Measurements from ENCODE around the gene BICDL2. TPM values are rescaled to one million over a fixed set of nuclear protein-coding genes. Genes with fewer than 3 reads are reported as not detected.

Gene BICDL2
- total RNA-seq, 2 donors from 2014 or later: 0.10 TPM; not detected in 1

Other genes with a start within 250 kb of the BICDL2 start
- gene PRSS33, start 249.4 kb downstream of the BICDL2 start, total RNA-seq: not detected
- gene PRSS41, start 238.5 kb downstream of the BICDL2 start, total RNA-seq: not detected
- not detected for gene PRSS21, start 219.7 kb downstream of the BICDL2 start, total RNA-seq
- not detected for gene ZG16B, start 206.6 kb downstream of the BICDL2 start, total RNA-seq
- gene PRSS22, start 178.8 kb downstream of the BICDL2 start, total RNA-seq: not detected
- gene FLYWCH2, start 153.7 kb downstream of the BICDL2 start, total RNA-seq: 10 to 100 TPM; 16.0 to 17.6 TPM
- 10 to 100 TPM; 31.0 to 37.7 TPM for gene FLYWCH1, start 125.0 kb downstream of the BICDL2 start, total RNA-seq
- gene KREMEN2, start 72.7 kb downstream of the BICDL2 start, total RNA-seq: not detected
- 1 to 10 TPM; 2.5 to 5.4 TPM for gene PAQR4, start 67.6 kb downstream of the BICDL2 start, total RNA-seq
- 1 to 10 TPM in 1 of 2 donors, under 1 TPM in 1; 0.76 to 1.6 TPM for gene PKMYT1, start 56.5 kb downstream of the BICDL2 start, total RNA-seq
- gene CLDN9, start 24.0 kb downstream of the BICDL2 start, total RNA-seq: not detected
- not detected for gene CLDN6, start 18.8 kb downstream of the BICDL2 start, total RNA-seq
- 100 to 1,000 TPM in 1 of 2 donors, 10 to 100 TPM in 1; 67.1 to 156 TPM for gene TNFRSF12A, start 16.6 kb downstream of the BICDL2 start, total RNA-seq
- 100 to 1,000 TPM in 1 of 2 donors, 10 to 100 TPM in 1; 63.3 to 104 TPM for gene HCFC1R1, start 13.0 kb downstream of the BICDL2 start, total RNA-seq
- gene THOC6, start 12.9 kb downstream of the BICDL2 start, total RNA-seq: 10 to 100 TPM; 21.6 to 25.7 TPM
- gene MMP25, start 9.6 kb upstream of the BICDL2 start, total RNA-seq: 1 to 10 TPM; 4.7 to 5.6 TPM
- 10 to 100 TPM; 56.8 to 65.4 TPM for gene IL32, start 28.7 kb upstream of the BICDL2 start, total RNA-seq
- not detected for gene ZSCAN10, start 62.4 kb upstream of the BICDL2 start, total RNA-seq
- 1 to 10 TPM; 7.6 to 8.3 TPM for gene ZNF205, start 75.6 kb upstream of the BICDL2 start, total RNA-seq
- gene ZNF213, start 98.1 kb upstream of the BICDL2 start, total RNA-seq: 10 to 100 TPM in 1 of 2 donors, 1 to 10 TPM in 1; 8.3 to 10.2 TPM
- not detected for gene OR1F1, start 151.3 kb upstream of the BICDL2 start, total RNA-seq
- 1 to 10 TPM; 5.1 to 6.9 TPM for gene ZNF200, start 198.2 kb upstream of the BICDL2 start, total RNA-seq
- 1 to 10 TPM; 1.9 to 4.9 TPM for gene MEFV, start 219.7 kb upstream of the BICDL2 start, total RNA-seq
- gene ZNF263, start 246.5 kb upstream of the BICDL2 start, total RNA-seq: 10 to 100 TPM; 19.8 to 21.2 TPM

Data from posterior vena cava (tissue), 2 donors.